ENCODE data around the gene CNBP.

DNA sequence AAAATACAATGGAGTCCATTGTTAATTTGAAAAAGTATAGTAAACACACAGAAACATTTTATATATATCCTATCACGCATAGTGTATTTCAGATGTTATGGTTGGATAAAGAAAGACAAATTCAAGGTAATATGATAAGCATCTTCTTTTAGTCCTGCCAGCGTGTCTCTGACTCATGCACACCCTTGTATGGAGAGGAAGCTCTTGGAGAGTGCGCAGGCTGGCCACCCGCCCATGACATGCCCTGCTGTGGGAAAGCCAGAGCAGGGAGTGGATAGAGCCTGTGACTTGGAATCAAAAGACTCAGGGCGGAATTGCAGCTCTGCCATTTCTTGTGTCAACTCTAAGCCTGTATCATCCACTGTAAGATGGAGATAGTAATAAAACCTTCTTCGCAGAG lies 42.7 kb upstream of the CNBP start:
- TF ChIP-seq, protein P1, sequence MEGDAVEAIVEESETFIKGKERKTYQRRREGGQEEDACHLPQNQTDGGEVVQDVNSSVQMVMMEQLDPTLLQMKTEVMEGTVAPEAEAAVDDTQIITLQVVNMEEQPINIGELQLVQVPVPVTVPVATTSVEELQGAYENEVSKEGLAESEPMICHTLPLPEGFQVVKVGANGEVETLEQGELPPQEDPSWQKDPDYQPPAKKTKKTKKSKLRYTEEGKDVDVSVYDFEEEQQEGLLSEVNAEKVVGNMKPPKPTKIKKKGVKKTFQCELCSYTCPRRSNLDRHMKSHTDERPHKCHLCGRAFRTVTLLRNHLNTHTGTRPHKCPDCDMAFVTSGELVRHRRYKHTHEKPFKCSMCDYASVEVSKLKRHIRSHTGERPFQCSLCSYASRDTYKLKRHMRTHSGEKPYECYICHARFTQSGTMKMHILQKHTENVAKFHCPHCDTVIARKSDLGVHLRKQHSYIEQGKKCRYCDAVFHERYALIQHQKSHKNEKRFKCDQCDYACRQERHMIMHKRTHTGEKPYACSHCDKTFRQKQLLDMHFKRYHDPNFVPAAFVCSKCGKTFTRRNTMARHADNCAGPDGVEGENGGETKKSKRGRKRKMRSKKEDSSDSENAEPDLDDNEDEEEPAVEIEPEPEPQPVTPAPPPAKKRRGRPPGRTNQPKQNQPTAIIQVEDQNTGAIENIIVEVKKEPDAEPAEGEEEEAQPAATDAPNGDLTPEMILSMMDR (conservative IDR thresholded peaks at IDR 0.05; ENCODE audit: low read depth, low read length), result no peak
- TF ChIP-seq EZH2 (IDR thresholded peaks at IDR 0.05; ENCODE audit: borderline replicate concordance, low read depth, low read length, poor library complexity, severe bottlenecking), result no peak

Measured in A673 (cell line).